GM18499 (cell line): ENCODE data around the gene SLC66A2.
A peak's percentile ranks its signal among the peaks of the same experiment; 100 is the strongest.
"Not testable (repeated sequence)": the region's sequence is repeated elsewhere in the genome, so short reads cannot be mapped to it uniquely, and the experiment has no call there.

ENCODE experiments used
- ATAC-seq: cut with Tn5 transposase; IDR thresholded peaks from one replicate; pipeline ENCODE4 v1.9.1; 2021; ENCODE audit warnings: moderate number of reproducible peaks; ENCODE audit not compliant: insufficient read depth, unreplicated experiment

SLC66A2 gene

GRCh38 chr18:79971986-79972385 is 20.5 kb upstream of the SLC66A2 start:
- ATAC-seq, result no peak

GRCh38 chr18:79971211-79971952 is 19.9 kb upstream of the SLC66A2 start:
- ATAC-seq, result no peak

- ATAC-seq, result no peak
These were observed 19.1 kb upstream of the SLC66A2 start for GRCh38 chr18:79970419-79971133.

GRCh38 chr18:79965119-79965902 is 13.9 kb upstream of the SLC66A2 start:
- no peak for ATAC-seq

GRCh38 chr18:79964330-79965118 is 13.1 kb upstream of the SLC66A2 start, which contains the start of gene HSBP1L1:
Gene HSBP1L1, plus strand, starts transcription at chr18:79964643. Its CDS starts 93 bp downstream, at chr18:79964736.
- no peak for ATAC-seq

DNA sequence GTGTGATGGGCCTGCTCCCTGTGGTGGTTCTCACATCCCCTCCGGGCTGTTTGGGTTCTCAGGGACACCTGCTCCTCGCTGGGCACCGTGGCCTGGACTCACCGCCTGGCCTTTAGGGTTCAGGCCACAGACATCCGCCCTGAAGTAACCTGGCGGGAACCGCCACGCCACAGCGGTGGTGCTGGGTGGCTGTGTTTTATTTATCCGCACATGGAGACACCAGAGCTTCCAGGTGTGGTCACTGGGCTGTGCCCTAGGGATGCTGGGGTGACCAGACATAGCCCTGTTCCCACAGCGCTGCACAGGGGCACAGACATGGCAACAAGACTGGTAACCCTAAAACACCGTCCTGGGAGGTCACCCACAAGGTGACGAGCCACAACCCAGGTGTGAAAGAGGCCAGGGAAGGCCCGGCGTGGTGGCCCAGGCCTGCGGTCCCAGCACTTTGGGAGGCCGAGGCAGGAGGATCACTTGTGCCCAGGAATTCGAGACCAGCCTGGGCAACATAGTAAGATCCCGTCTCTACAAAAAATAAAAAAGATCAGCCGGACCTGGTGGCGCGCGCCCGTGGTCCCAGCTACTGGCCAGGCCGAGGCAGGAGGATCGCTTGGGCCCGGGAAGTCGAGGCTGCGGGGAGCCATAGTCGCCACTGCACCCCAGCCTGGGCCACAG is 12.3 kb upstream of the SLC66A2 start:
- no peak for ATAC-seq

GRCh38 chr18:79962835-79963657 is 11.6 kb upstream of the SLC66A2 start:
- peak; percentile 37 for ATAC-seq

DNA sequence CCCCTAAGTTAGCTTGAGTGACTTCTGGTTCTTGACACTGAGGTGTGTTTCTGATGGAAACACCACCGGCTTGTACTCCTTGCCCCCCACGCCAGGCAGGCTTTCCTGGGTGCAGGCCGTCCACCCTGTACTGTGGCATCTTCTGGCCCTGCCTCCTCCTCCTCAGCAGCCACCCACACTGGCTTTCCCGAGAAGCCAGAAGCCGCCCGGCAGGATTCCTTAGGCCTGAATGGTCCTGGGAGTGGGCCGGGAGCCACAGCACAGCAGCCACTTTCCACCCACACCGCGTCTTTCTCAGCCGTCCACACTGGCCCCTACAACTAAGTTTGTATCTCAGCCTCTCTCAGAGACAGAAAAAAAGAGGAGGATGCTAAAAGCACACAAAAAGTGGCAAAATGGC is 10.9 kb upstream of the SLC66A2 start:
- no peak for ATAC-seq

- ATAC-seq, result no peak
These were observed 10.3 kb upstream of the SLC66A2 start for GRCh38 chr18:79961527-79962291.

DNA sequence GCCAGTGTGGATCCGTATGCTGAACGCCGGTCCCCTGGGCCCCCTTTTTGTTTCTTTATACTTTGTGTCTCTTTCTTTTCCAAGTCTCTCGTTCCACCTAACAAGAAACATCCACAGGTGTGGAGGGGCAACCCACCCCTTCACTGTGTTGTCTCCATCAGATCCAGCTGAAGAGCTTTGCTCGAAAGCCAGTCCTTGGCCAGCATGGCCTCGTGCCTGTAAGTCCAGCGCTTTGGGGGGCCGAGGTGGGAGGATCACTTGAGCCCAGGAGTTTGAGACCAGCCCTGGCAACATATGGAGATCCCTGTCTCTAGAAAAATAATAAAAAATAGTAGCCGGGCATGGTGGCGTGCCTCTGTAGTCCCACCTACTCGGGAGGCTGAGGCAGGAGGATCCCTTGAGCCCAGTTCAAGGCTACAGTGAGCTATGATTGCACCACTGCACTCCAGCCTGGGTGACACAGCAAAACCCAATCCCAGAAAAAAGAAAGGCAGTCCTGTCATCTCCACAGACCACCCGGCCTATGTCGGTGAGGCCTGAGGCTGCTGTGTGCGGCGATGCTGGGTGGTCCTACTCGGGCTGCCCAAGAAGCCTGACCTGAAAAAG is 9.6 kb upstream of the SLC66A2 start:
- ATAC-seq, result no peak

DNA sequence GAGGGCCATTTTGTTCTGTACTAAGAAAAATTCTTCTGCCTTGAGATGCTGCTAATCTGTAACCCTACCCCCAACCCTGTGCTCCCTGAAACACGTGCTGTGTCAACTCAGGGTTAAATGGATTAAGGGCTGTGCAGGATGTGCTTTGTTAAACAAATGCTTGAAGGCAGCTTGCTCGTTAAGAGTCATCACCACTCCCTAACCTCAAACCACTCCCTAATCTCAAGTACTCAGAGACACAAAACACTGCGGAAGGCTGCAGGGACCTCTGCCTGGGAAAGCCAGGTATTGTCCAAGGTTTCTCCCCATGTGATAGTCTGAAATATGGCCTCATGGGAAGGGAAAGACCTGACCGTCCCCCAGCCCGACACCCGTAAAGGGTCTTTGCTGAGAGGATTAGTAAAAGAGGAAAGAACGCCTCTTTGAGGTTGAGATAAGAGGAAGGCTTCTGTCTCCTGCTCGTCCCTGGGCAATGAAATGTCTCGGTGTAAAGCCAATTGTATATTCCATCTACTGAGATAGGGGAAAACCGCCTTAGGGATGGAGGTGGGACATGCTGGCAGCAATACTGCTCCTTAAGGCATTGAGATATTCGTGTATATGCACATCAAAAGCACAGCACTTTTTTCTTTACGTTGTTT is 8.8 kb upstream of the SLC66A2 start:
- ATAC-seq, result not testable (repeated sequence)

GRCh38 chr18:79958981-79959380 is 7.5 kb upstream of the SLC66A2 start:
- no peak for ATAC-seq

DNA sequence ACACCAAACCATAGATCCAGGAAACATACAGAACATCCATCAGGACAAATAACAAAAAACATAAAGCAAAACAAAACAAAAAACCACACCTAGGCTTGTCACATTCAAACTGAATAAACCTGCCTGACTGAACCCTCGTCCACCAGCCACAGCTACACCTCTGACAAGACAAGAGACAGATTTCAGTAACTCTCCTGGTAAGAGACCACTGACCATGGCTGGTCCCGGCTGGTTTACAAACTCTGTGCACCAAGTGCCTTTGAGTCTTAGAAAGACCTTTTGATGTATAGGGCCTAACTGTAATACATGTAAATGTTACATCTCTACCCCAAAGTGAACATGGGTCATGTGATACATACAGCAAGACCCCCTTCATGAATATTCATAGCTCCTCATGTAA is 4.8 kb upstream of the SLC66A2 start:
- ATAC-seq, result no peak

DNA sequence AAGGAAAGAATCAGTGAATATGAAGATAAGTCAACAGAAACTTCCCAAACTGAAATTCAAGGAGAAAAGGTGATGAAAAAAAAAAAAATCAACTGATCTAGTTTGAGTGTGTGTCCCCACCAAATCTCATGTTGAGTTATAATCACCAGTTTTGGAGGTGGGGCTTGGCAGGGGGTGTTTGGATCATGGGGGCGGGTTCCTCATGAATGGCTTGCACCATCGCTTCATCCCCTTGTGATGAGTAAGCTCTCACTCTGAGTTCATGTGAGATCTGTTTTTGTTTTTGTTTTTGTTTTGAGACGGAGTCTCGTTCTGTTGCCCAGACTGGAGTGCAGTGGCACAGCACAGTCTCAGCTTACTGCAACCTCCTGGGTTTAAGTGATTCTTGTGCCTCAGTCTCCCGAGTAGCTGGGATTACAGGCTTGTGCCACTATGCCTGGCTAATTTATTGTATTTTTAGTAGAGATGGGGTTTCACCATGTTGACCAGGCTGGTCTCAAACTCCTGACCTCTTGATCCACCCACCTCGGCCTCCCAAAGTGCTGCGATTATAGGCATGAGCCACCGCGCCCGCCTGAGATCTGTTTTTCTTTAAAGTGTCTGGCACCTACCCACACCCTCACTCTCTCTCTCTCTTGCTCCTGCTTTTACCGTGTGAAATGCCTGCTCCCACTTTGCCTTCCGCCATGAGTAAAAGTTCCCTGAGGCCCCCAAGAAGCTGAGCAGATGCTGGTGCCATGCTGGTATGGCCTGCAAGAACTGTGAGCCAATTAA is 4.0 kb upstream of the SLC66A2 start:
- no peak for ATAC-seq

GRCh38 chr18:79954791-79955190 is 3.3 kb upstream of the SLC66A2 start:
- ATAC-seq, result no peak

DNA sequence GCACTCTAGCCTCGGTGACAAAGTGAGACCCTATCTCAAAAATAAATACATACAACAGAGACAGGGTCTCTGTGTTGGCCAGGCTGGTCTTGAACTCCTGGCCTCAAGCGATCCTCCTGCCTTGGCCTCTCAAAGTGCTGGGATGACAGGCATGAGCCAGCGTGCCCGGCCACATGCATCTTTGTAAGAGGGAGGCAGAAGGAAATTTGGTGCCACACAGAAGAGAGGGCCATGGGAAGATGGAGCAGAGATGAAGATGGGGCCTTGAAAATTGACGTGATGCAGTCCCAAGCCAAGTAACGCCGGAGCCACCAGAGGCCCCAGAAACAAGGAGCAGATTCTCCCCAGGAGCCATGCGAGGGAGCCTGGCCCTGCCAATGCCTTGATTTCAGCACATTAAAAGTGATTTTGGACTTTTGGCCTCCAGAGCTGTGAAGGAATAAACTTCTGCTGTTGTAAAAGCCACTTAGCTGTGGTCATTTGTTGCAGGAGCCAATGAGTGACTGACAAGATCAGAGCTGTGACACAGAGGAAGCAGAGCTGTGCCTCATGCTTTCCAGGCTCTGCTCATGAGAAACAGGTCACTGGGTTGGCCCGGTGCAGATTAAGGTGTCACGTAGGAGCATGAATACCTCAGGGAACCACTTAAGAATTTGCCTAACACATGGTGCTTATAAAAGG is 2.7 kb upstream of the SLC66A2 start:
- no peak for ATAC-seq
